HG02870 (cell line): Measurements from ENCODE around the gene DPP6.

ENCODE experiments used
- ATAC-seq: cut with Tn5 transposase; IDR thresholded peaks from one replicate; pipeline ENCODE4 v1.9.1; 2021; ENCODE audit warnings: mild to moderate bottlenecking, moderate library complexity; ENCODE audit not compliant: unreplicated experiment

DPP6 gene

GRCh38 chr7:154330318-154330717, 278.1 kb downstream of the DPP6 start:
- ATAC-seq = no peak

- no peak for ATAC-seq
Observed at GRCh38 chr7:154332811-154333580, 280.8 kb downstream of the DPP6 start.

- ATAC-seq = no peak
Observed at GRCh38 chr7:154336295-154336694, 284.1 kb downstream of the DPP6 start.

- ATAC-seq = no peak
Observed at GRCh38 chr7:154338701-154339506, 286.7 kb downstream of the DPP6 start.

GRCh38 chr7:154342971-154343633, 290.9 kb downstream of the DPP6 start:
- no peak for ATAC-seq

- no peak for ATAC-seq
Observed at GRCh38 chr7:154343778-154344412, 291.7 kb downstream of the DPP6 start.

GRCh38 chr7:154345093-154345492, 292.9 kb downstream of the DPP6 start:
- no peak for ATAC-seq

GRCh38 chr7:154347700-154348266, 295.6 kb downstream of the DPP6 start:
- no peak for ATAC-seq

GRCh38 chr7:154350892-154351291, 298.7 kb downstream of the DPP6 start:
- no peak for ATAC-seq

GRCh38 chr7:154353355-154353767, 301.2 kb downstream of the DPP6 start:
- ATAC-seq = no peak

- no peak for ATAC-seq
Observed at GRCh38 chr7:154364170-154364569, 312.0 kb downstream of the DPP6 start.

- ATAC-seq = no peak
Observed at GRCh38 chr7:154371424-154371823, 319.2 kb downstream of the DPP6 start.

GRCh38 chr7:154372011-154372601, 319.9 kb downstream of the DPP6 start:
- ATAC-seq = no peak

- ATAC-seq = no peak
Observed at GRCh38 chr7:154373956-154374355, 321.8 kb downstream of the DPP6 start.

- no peak for ATAC-seq
Observed at GRCh38 chr7:154375956-154376355, 323.8 kb downstream of the DPP6 start.

GRCh38 chr7:154380771-154381170, 328.6 kb downstream of the DPP6 start:
- ATAC-seq = no peak

GRCh38 chr7:154383045-154383444, 330.8 kb downstream of the DPP6 start:
- no peak for ATAC-seq

- ATAC-seq = no peak
Observed at GRCh38 chr7:154385214-154385613, 333.0 kb downstream of the DPP6 start.

GRCh38 chr7:154387252-154387651, 335.1 kb downstream of the DPP6 start:
- ATAC-seq = no peak

- no peak for ATAC-seq
Observed at GRCh38 chr7:154388412-154388811, 336.2 kb downstream of the DPP6 start.
